ENCODE measurements around the gene ZNF710. TPM values are rescaled to one million over a fixed set of nuclear protein-coding genes. Genes with fewer than 3 reads are reported as not detected.

Gene ZNF710
- total RNA-seq, 2 experiments from 2014 or later = 13.8 to 19.0 TPM

DNA sequence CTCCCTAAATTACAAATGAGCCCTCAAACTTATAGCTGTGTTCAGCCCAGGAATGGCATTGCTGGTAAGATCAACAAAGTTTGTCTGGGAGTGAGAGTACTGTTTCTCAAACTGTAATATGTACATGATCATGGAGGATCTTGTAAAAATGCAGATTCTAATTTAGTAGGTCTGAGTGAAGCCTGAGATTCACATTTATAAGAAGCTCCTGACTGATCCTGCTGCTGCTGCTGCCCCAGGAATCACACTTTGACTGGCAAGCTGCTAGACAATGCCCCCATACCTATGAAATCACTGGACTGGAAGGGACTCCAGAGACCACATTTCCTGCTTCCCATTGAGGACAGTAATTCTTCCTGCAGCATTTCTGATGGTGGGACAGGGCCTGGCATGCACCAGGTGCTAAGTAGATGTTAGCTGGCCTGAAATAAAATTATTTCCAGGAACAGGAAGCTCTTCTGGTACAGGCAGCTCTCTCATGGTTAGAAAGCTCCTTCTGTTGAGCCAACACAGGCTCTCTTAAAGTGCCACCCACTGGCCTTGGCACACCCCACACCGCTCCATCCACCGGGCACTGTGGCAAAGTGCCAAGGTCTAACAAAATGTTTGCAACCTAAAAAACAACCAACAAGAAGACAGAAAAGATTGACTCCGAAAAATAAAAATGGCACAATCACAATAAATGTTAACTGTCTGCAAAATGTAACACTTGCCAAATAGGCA is 36.7 kb upstream of the ZNF710 start:
- no peak for DNase-seq (ENCODE audit: low spot score)
- Histone ChIP-seq H3K4me3 (ENCODE audit: low read depth, low read length, poor library complexity, severe bottlenecking) (no peak overlapping the region), H4K20me1 (ENCODE audit: insufficient read depth, low read length) (no peaks in the 10 kb centered on the region), H3K79me2 (ENCODE audit: insufficient read depth, low read depth, low read length) (no peaks in the 10 kb centered on the region), H3K9me3 (ENCODE audit: low read length) (no peaks in the 10 kb centered on the region), H3K27ac (ENCODE audit: low read depth, low read length, poor library complexity, severe bottlenecking) (no peak overlapping the region), H3K9me2 (ENCODE audit: insufficient read depth, low read length) (no peaks in the 10 kb centered on the region), H3K4me1 (ENCODE audit: insufficient read depth, low read length, poor library complexity, severe bottlenecking) (no peaks in the 10 kb centered on the region), H3K4me2 (ENCODE audit: low read length) (no peak overlapping the region), H2AFZ (ENCODE audit: low read length) (no peak overlapping the region), H3K36me3 (ENCODE audit: insufficient read depth, low read length) (no peaks in the 10 kb centered on the region)
- no TSS peak for BruUV-seq (replicated peaks)
- intact Hi-C loops (cut with micrococcal nuclease; ENCODE audit: unreplicated experiment) = no loop called here
- ChIA-PET CTCF (ENCODE audit: unreplicated experiment) (interaction anchor here (0.5 to 1.2 kb wide), 2 partner anchors 12 to 89 kb away, joined by 3 to 4 read pairs; no protein-coding TSS in a partner anchor), POLR2A (no interaction called here)
- TF ChIP-seq EZH2phosphoT487 (IDR thresholded peaks at IDR 0.05; ENCODE audit: borderline replicate concordance, low read depth, low read length) = no peak
- TF ChIP-seq, protein P1, sequence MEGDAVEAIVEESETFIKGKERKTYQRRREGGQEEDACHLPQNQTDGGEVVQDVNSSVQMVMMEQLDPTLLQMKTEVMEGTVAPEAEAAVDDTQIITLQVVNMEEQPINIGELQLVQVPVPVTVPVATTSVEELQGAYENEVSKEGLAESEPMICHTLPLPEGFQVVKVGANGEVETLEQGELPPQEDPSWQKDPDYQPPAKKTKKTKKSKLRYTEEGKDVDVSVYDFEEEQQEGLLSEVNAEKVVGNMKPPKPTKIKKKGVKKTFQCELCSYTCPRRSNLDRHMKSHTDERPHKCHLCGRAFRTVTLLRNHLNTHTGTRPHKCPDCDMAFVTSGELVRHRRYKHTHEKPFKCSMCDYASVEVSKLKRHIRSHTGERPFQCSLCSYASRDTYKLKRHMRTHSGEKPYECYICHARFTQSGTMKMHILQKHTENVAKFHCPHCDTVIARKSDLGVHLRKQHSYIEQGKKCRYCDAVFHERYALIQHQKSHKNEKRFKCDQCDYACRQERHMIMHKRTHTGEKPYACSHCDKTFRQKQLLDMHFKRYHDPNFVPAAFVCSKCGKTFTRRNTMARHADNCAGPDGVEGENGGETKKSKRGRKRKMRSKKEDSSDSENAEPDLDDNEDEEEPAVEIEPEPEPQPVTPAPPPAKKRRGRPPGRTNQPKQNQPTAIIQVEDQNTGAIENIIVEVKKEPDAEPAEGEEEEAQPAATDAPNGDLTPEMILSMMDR (conservative IDR thresholded peaks at IDR 0.05; ENCODE audit: low read length) = no peak

DNA sequence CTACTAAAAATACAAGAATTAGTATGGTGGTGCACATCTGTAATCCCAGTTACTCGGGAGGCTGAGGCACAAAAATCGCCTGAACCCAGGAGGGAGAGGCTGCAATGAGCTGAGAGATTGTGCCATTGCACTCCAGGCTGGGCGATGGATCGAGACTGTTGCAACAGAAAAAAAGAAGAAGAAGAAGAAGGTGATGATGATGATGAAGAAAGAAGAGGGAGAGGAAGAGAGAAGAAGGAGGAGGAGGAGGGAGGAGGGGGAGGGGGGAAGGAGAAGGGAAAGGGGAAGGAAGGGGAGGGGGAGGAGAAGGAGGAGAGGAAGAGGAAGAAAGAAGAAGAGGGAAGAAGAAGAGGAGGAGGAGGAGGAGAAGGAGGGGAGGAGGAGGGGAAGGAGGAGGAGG is 33.2 kb upstream of the ZNF710 start:
- no peak for DNase-seq (ENCODE audit: low spot score)
- H3K4me3 ChIP-seq (ENCODE audit: low read depth, low read length, poor library complexity, severe bottlenecking) = no peak overlapping the region
- no peaks in the 10 kb centered on the region for H3K36me3 ChIP-seq (ENCODE audit: insufficient read depth, low read length)
- no peaks in the 10 kb centered on the region for H3K79me2 ChIP-seq (ENCODE audit: insufficient read depth, low read depth, low read length)
- H3K27ac ChIP-seq (ENCODE audit: low read depth, low read length, poor library complexity, severe bottlenecking) = no peak overlapping the region
- no peaks in the 10 kb centered on the region for H3K9me2 ChIP-seq (ENCODE audit: insufficient read depth, low read length)
- no TSS peak for BruUV-seq (replicated peaks)
- no peak overlapping the region for H3K4me2 ChIP-seq (ENCODE audit: low read length)
- ChIA-PET POLR2A (interaction anchor here (0.6 kb wide), 3 partner anchors 38 to 197 kb away, joined by 3 to 7 read pairs (median 4); no protein-coding TSS in a partner anchor), CTCF (ENCODE audit: unreplicated experiment) (no interaction called here)
- H3K4me1 ChIP-seq (ENCODE audit: insufficient read depth, low read length, poor library complexity, severe bottlenecking) = peaks cover 8% of the 10 kb centered on the region
- no peaks in the 10 kb centered on the region for H4K20me1 ChIP-seq (ENCODE audit: insufficient read depth, low read length)
- H3K9me3 ChIP-seq (ENCODE audit: low read length) = no peaks in the 10 kb centered on the region
- H2AFZ ChIP-seq (ENCODE audit: low read length) = no peak overlapping the region
- intact Hi-C loops (cut with micrococcal nuclease; ENCODE audit: unreplicated experiment) = no loop called here
- no peak for TF ChIP-seq EZH2phosphoT487 (IDR thresholded peaks at IDR 0.05; ENCODE audit: borderline replicate concordance, low read depth, low read length)
- TF ChIP-seq, protein P1 (conservative IDR thresholded peaks at IDR 0.05; ENCODE audit: low read length) = no peak

DNA sequence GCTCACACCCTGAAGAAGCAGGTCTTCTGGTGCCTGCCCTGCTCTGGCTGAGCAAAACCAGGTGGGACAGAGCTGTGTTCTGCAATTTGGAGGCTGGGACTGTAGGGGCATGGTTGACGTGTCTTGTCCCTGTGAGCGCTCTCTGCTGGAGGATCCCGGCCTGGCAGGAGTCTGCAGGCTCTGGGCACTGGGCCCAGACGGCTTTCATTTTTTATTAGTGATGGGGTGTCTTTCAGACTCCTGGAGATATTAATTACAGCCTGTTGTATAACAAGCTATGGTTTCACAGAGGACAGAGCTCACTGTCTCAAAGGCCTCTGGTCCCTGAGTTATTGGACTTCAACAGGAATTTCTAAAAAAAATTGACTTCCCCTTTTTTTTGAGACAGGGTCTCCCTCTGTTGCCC is 29.5 kb upstream of the ZNF710 start:
- POLR2A ChIA-PET = interaction anchor here (0.6 to 1.2 kb wide), 4 partner anchors 13 to 98 kb away, joined by 3 to 9 read pairs (median 4); no protein-coding TSS in a partner anchor
- Histone ChIP-seq H3K27ac (ENCODE audit: low read depth, low read length, poor library complexity, severe bottlenecking) (no peak overlapping the region), H3K79me2 (ENCODE audit: insufficient read depth, low read depth, low read length) (no peaks in the 10 kb centered on the region), H4K20me1 (ENCODE audit: insufficient read depth, low read length) (no peaks in the 10 kb centered on the region), H2AFZ (ENCODE audit: low read length) (peak overlapping the region; percentile 52; the same call in 1 of the 2 replicates), H3K9me2 (ENCODE audit: insufficient read depth, low read length) (no peaks in the 10 kb centered on the region), H3K9me3 (ENCODE audit: low read length) (no peaks in the 10 kb centered on the region), H3K4me3 (ENCODE audit: low read depth, low read length, poor library complexity, severe bottlenecking) (no peak overlapping the region), H3K4me1 (ENCODE audit: insufficient read depth, low read length, poor library complexity, severe bottlenecking) (peaks cover 16% of the 10 kb centered on the region), H3K36me3 (ENCODE audit: insufficient read depth, low read length) (no peaks in the 10 kb centered on the region), H3K4me2 (ENCODE audit: low read length) (no peak overlapping the region)
- no TSS peak for BruUV-seq (replicated peaks)
- TF ChIP-seq, protein P1 (conservative IDR thresholded peaks at IDR 0.05; ENCODE audit: low read length) = peak; percentile 84
- no peak for TF ChIP-seq EZH2phosphoT487 (IDR thresholded peaks at IDR 0.05; ENCODE audit: borderline replicate concordance, low read depth, low read length)
- CTCF ChIA-PET (ENCODE audit: unreplicated experiment) = interaction anchor here (1.2 to 2.4 kb wide), 2 partner anchors 13 to 25 kb away, joined by 4 to 7 read pairs; no protein-coding TSS in a partner anchor
- peak; percentile 78 for DNase-seq (ENCODE audit: low spot score)
- intact Hi-C loops (cut with micrococcal nuclease; ENCODE audit: unreplicated experiment) = loop anchor here (1.0 kb wide), 1 partner anchor 73 kb away; no protein-coding TSS in a partner anchor

All from OCI-LY7 (cell line).